ENCODE measurements around the gene CNR2.
A peak's percentile ranks its signal among the peaks of the same experiment; 100 is the strongest.
"Not testable (repeated sequence)": the region's sequence is repeated elsewhere in the genome, so short reads cannot be mapped to it uniquely, and the experiment has no call there.

The CNR2 gene

GRCh38 chr1:23882746-23883145, 30.4 kb downstream of the CNR2 start:
- DNase-seq, result no peak

DNA sequence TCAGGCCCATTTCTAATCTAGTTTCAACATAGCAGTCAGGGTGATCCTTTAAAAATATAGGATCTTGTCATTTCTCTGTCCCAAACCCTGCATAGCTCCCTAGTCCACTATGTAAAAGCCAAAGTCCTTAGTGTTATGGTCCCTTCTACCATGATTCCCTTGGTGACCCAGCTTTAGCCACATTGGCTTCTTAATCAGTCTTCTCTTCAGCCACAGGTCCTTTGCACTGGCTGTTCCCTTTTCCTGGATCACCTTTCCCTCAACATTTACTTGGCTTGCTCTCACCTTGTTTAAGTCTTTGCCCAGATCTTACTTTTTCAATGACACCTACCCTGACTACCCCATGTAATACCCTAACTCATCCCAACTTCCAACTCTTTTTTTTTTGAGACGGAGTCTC, 33.4 kb downstream of the CNR2 start:
- DNase-seq, result no peak

- no peak for DNase-seq
Observed at GRCh38 chr1:23878668-23879067, 34.5 kb downstream of the CNR2 start.

DNA sequence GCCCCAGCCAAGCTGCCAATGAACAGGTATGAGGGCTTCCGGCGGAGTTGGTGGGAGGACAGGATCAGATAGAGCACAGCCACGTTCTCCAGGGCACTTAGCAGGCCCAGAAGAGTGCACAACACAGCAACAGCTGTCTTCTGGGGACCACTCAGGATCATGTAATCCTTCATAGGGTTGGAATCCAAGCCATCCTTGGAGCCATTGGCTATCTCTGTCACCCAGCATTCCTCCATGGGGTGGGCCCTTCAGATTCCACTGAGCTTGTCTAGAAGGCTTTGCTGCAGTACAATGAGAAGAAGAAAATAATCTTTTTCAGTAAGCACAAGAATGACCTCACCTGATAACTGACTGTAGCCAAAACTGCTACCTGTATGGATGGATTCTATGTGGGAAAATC, 37.8 kb downstream of the CNR2 start:
- DNase-seq, result no peak

DNA sequence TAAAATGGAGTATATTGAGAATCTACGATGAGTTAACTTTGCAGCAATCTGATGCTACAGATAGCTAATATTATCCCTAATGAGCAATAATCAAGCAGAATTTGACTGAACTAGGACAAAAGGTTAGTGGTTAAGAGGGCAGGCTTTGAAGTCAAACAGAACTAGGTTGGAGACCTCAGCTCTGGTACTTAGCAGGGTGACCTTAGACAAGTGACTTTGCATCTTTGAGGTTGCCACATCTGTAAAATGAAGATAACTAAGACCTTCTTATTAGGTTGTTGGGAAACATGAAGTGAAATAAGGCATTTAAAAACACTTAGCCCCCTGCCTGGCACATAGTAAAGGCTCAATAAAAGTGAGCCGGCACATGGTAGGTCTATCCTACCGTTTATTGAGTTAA, 40.7 kb downstream of the CNR2 start:
- DNase-seq, result no peak

DNA sequence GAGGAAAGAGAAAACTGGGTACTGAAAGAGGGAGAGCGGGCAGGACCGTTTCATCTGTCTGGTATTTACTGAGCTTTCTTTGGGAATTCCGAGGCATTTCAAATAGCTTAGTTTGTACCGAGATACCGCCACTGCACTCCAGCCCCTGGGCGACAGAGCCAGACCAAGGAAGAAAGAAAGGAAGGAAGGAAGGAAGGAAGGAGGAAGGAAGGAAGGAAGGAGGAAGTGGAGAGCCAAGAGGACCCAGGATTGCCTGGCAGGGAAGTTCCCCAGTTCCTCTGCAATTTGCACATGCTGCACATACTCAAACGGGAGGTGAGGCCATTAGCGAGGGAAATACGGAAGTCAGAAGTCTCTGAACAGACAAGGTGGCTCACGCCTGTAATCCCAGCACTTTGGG, 44.1 kb downstream of the CNR2 start:
- no peak for DNase-seq

- DNase-seq, result no peak
Observed at GRCh38 chr1:23868557-23869016, 44.6 kb downstream of the CNR2 start.

- DNase-seq, result peak; percentile 92
Observed at GRCh38 chr1:23867895-23868556, 45.1 kb downstream of the CNR2 start, which contains the start of gene FUCA1. TSS of gene FUCA1 (minus strand) at chr1:23868290. CDS start at chr1:23868286, 4 bp downstream.

- no peak for DNase-seq
Observed at GRCh38 chr1:23867542-23867894, 45.6 kb downstream of the CNR2 start.

GRCh38 chr1:23865543-23865930, 47.6 kb downstream of the CNR2 start:
- no peak for DNase-seq

DNA sequence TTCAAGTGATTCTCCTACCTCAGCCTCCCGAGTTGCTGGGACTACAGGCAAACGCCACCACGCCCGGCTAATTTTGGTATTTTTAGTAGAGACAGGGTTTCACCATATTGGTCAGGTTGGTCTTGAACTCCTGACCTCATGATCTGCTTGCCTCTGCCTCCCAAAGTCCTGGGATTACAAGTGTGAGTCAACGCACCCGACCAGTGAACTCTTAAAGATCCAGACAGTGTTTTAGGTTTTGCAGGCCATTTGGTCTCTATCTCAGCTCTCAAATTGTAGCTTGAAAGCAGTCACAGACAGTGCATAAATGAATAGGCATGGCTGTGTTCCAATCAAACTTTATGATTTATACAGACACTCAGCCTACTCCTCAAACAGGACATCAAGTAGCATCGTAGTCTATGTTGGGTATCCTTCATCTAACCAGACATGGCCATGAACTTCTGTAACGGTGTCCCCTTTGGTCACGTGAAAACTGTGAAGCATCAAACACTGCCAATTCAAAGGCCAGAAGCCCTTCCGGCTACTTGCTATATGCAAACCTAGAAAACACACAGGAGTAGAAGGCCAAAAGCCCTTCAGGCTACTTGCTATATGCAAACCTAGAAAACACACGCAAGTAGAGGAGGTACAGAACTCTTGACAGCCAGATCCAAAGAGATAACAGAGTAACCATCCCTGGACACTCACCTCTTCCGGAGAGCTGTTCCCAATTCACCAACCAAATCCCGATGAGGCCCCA, 48.2 kb downstream of the CNR2 start:
- no peak for DNase-seq

GRCh38 chr1:23862640-23863039, 50.5 kb downstream of the CNR2 start:
- DNase-seq, result no peak

DNA sequence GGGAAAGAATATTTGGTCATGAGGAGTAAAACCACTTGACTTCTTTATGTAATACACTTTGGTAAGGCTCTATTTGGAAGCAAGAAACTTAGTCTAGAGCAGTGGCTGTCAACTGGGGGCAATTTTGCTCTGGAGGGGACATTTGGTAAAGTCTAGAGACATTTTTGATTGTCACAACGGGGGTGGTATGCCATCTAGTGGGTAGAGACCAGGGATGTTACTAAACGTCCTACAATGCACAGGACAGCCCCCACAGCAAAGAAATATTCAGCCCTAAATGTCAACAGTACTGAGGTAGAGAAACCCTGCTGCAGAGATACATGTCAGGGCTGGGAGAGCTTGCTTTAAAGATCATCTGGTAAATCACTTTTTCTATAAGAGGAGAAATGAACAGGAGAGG, 58.6 kb downstream of the CNR2 start:
- DNase-seq, result no peak

DNA sequence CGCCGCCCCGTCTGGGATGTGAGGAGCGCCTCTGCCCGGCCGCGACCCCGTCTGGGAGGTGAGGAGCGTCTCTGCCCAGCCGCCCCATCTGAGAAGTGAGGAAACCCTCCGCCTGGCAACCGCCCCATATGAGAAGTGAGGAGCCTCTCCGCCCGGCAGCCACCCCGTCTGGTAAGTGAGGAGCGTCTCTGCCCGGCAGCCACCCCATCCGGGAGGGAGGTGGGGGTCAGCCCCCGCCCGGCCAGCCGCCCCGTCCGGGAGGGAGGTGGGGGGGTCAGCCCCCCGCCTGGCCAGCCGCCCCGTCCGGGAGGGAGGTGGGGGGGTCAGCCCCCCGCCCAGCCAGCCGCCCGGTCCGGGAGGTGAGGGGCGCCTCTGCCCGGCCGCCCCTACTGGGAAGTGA, 60.0 kb downstream of the CNR2 start:
- not testable (repeated sequence) for DNase-seq

DNA sequence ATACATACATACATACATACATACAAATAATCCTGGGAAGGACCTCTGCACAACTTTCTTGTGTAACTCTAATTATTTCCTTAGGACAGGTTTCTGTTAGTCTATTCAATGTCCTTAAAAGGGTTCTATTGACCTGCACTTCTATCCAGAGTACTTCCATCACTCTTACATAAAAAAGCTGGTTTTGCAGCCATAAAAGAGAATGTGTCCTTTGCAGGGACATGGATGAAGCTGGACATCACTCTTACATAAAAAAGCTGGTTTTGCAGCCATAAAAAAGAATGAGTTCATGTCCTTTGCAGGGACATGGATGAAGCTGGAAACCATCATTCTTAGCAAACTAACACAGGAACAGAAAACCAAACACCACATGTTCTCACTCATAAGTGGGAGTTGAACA, 61.8 kb downstream of the CNR2 start:
- DNase-seq, result not testable (repeated sequence)

- no peak for DNase-seq
Observed at GRCh38 chr1:23848673-23849616, 64.2 kb downstream of the CNR2 start.

DNA sequence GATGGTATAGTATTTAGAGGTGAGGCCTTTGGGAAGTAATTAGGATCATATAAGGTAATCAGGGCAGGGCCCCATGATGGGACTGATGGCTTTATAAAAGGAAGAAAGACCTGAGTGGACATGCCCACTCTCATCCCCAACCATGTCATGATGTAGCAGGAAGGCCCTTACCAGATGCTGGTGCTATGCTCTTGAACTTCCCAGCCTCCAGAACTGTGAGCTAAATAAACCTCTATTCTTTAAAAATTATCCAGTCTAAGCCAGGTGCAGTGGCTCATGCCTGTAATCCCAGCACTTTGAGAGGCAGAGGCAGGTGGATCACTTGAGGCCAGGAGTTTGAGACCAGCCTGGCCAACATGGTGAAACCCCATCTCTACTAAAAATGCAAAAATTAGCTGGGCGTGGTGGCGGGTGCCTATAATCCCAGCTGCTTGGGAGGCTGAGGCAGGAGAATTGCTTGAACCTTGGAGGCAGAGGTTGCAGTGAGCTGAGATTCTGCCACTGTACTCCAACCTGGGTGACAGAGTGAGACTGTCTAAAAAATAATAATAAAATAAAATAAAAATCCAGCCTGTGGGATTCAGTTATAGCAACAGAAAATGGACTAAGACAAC, 65.6 kb downstream of the CNR2 start:
- DNase-seq, result not testable (repeated sequence)

GRCh38 chr1:23845163-23845562, 68.0 kb downstream of the CNR2 start:
- DNase-seq, result no peak

DNA sequence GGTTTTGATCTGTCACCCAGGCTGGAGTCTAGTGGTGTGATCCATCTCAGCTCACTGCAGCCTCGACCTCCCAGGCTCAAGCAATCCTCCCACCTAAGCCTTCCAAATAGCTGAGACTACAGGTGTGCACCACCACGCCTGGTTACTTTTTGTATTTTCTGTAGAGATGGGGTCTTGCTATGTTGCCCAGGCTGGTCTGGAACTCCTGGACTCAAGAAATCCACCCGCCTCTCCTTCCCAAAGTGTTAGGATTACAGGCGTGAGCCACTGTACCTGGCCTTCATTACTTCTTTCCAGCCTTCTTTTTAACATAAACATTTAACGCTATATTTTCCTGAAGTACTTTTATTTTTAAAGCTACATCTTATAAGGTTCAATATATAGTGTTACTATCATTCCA, 69.5 kb downstream of the CNR2 start:
- DNase-seq, result no peak

DNA sequence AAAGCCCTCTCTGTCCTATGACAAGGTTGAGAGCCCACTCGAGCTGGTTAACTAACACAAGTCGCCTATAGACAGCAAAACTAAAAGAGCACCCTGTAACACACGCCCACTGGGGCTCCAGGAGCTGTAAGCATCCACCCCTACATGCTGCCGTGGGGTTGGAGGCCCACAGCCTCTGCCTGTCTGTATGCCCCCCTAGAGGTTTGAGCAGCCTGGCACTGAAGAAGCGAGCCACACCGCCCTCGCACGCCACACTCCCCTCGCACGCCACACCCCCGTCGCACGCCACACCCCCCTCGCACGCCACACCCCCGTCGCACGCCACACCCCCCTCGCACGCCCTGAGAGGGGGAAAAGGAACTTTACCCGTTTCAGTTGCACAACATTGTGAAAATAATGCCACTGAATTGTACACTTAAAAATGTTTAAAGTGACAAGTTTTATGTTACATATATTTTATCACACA, 74.7 kb downstream of the CNR2 start:
- DNase-seq, result peak; percentile 61

DNA sequence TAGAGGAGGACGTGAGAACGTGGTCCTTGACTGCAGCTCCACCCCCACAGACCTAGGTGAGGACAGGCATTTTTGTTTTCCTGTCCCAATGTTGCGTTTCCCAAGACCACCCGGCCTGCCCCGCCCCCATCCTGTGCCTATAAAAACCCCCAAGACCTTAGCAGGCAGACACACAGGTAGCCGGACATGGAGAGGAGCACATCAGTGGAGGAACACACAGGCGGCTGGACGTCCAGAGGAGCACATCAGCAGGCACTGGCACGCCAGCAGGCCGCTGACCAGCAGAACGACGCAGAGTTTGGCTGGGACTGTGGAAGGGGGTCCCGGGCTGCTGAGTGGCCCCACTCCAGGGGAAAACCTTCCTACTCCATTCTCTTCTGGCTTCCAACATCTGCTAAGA, 75.3 kb downstream of the CNR2 start:
- no peak for DNase-seq

GRCh38 chr1:23836037-23836436, 77.1 kb downstream of the CNR2 start:
- DNase-seq, result no peak

DNA sequence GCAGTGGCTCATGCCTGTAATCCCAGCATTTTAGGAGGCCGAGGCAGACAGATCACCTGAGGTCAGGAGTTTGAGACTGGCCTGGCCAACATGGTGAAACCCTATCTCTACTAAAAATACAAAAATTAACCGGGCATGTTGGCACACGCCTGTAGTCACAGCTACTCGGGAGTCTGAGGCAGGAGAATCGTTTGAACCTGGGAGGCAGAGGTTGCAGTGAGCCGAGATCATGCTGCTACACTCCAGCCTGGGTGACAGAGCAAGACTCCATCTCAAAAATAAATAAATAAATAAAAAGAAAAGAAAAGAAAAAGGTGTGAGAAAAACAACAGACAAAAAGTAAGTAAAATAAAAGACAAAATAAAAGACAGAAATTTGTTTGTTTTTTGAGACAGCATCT, 79.0 kb downstream of the CNR2 start:
- not testable (repeated sequence) for DNase-seq
